Measurements from ENCODE around the gene ZCCHC2.

Gene ZCCHC2

DNA sequence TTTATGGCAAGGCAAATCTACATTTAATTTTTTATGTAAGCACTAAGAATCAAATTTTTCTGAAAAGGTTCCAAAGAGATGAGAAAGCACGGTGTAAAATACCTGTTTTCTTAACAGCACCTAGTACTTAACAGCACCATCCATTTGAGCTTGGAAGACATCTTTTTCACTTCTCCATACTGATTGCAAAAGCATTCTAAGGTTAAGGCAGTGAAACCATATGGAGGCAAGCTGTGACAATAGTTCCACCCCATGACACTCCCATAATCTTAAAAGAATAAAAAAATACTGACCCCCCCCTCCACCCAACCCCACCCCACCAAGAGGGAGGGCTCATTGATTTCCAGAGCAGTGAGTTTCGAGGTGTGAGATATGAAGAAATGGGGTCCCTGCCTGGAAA lies 60.6 kb downstream of the ZCCHC2 start:
- no peak for DNase-seq

GRCh38 chr18:62584241-62585120 lies 61.7 kb downstream of the ZCCHC2 start:
- DNase-seq: peak; percentile 28

DNA sequence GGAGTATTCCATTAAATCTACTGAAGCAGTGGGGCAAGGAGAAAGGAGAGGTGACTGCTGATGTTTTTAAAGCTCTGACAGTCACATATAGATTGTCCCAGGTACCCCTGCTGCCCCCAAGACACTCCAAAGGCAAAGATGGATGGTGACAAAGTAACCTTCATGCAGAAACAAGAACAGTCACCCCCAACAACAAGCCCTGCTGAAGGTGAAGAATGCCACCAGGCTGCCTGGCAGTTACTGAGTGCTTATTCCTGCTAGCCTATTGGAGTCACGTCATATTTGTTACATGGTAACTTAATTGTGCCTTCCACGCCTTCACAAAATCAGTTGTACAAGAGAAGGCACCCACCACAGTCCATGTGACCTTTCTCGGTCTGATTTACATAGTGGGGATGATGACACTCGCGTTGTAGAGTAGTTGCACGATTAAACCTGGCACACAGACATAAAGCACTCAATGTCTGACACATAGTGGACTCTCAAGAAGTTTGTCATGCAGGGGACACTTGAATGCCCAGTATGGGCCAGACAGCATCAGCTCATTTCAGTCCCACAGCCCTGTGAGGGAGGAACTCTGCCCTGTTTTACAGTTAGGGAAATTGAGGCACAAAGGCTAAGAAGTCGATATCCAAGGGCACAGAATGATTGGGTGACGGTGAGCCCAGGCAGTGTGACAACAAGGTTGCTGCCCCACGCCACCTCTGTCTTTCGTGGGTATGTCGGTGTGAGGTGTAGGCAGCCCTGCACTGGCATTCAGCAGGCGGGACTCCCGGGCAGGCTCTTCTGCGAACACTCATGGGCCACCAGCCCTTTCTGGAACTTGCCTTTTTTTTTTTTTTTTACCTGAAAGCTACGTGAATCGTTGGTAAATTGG lies 62.7 kb downstream of the ZCCHC2 start:
- DNase-seq: no peak

GRCh38 chr18:62586151-62586774 lies 63.4 kb downstream of the ZCCHC2 start:
- peak; percentile 32 for DNase-seq

DNA sequence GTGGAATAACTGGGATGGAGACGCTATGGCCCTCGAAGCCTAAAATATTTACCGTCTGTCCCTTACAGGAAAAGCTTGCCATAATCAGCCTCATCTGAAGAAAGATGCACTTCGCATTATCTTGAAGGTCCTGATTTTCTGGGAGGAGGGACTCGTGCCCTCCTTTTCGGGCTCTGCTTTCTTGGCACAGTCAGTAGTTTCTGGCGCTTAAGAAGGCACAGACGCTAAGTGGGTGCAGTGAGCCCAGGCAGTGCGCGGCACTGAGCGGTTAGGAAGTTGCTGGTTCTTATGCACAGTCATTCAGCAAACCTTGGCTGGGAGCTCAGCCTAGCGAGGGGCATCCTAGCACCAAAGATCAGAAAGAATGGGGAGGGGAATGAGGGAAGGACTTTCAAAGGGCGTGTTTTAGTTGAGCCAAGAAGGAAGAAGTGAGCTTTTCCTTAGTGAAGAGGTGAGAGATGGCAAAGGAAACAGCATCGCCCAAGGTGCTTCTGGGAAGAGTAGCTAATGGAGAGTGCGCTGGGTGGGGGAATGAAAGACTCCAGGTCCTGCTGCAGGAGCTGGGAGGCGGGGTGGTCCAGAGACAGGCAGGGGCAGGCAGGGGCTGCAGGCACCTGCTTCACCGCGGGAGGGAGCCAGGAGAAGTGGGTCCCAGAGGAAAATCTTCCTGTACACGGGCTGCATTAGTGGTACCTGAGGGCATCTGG lies 64.1 kb downstream of the ZCCHC2 start:
- no peak for DNase-seq

DNA sequence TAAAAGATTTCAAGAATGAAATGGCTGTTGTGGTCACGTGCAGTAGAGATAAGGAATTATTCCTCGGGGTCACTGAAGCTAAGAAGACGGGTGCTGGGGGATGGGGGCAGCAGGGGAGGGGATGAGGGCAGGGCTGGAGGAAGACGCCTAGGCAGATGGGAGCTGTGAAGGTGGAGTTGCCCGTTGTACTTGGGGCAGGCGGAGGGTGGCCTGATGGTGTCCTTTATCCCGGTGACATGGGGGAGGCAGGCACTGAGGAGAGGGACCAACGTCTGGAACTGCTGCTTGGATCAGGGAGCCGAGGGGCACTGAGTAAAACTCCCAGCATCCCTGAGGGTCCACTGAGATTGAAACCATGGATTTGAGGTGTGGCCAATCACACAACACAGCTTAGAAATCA lies 64.9 kb downstream of the ZCCHC2 start:
- no peak for DNase-seq

- DNase-seq: no peak
These were observed 65.4 kb downstream of the ZCCHC2 start for GRCh38 chr18:62588217-62588616.

- DNase-seq: no peak
These were observed 68.2 kb downstream of the ZCCHC2 start for GRCh38 chr18:62590799-62591590.

- DNase-seq: no peak
These were observed 73.5 kb downstream of the ZCCHC2 start for GRCh38 chr18:62596145-62597005.

DNA sequence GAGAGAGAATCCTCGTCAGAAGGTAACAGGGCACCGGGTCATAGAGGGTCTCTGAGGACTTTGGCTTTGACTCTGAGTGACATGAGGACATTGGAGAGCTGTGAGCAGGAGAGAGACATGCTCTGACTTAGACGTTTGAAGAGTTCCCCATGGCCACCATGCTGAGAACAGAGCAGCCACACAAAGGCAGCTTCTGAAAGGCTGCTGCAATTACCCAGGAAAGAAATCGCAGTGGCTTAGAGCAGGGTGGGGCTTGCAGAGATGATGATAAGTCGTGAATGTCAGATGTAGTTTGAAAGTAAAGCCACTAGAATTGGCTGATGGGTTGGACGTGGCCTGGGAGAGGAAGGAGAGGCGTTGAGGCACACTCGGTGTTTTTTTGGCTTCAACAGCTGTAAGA lies 79.0 kb downstream of the ZCCHC2 start:
- no peak for DNase-seq

DNA sequence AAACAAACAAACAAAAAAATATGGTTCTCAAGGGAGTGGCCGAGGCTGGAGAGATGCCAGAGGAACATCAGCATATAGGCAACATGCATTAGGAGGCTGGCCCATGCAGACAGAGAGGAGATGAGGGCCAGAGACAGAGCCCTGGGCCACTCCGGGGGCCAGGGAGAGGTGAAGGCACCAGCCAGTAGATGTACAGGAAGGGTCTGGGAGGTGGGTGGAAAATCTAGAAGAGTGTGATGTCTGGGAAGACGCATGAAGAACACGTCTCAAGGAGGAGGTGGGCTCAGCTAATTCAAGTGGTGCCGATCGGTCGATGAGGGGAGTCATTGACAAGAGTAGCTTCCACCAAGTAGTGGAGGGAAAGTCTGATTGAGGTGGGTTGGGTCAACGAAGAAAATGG lies 79.9 kb downstream of the ZCCHC2 start:
- no peak for DNase-seq

DNA sequence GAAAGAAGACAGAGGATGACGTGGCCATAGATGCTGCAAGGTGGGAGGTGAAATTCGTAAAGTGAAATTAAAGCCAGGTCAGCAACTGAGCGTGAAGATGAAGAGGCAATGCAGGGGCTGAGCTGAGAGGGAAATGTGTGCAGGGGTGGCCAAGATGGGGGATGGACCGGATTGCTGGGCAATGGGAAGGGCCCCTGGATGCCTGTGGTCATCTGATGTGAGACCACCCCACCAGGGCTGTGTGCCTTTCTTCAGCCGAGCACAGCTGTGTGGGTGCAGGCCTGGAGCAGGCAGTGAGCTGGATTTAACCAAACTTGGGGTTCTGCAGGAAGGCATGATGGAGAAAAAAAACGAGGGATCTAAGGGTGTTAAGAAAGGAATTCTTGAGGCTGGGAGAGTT lies 80.4 kb downstream of the ZCCHC2 start:
- no peak for DNase-seq

- no peak for DNase-seq
These were observed 81.2 kb downstream of the ZCCHC2 start for GRCh38 chr18:62603979-62604378.

DNA sequence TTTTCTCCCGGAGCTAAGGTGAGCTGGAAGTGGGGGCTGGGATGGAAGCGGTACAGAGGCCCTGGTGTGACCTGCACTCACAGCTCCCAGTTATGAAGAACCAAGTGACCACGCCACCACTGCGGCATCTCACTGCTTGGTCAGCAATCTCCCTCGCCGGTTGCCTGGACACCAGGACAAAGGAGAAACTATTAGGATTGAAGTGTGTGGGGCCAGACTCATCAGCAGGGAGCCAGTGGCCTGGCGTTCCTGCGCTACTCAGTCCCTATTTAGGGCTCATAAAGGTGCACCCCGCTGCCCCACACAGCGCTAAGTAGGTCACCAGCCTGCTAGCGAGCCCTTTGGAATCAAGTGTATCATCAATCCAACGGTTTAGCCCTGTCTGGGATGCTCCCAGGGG lies 82.9 kb downstream of the ZCCHC2 start:
- no peak for DNase-seq

DNA sequence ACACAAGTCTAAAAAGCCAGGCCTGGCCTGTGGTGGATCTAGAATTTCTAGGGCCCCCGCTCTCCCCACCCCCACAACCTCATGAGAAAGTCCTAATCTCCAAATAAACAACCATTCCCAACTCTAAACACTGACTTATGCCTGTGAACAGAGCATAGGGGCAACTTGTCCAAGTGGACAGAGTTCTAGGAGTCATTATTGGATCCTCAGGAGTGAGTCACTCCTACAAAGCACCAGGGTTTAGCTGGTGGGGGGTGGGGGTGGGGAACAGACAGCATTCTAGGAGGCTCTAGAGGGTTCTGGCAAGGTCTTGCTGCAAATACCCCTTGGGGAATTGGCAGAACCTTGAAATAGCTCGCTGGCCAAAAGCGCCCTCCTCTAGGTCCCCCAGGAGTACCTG lies 83.3 kb downstream of the ZCCHC2 start:
- no peak for DNase-seq

DNA sequence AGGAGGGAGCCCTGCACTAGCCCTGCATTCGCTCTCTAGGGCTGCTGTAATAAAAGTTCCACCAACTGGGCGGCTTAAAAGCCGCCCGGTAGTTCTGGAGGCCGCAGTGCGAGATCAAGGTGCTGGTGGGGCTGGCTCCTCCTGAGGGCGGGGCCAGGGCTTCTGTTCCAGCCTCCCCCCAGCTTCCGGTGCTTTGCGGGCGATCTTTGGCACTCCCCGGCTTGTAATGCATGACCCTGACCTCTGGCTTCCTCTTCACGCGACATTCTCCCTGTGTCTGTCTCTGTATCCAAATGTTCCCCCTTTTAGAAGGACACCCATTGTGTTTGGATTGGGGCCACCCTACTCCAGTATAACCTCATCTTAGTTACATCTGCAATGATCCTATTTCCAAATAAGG lies 84.5 kb downstream of the ZCCHC2 start:
- DNase-seq: no peak

GRCh38 chr18:62607708-62608428 lies 85.0 kb downstream of the ZCCHC2 start:
- no peak for DNase-seq

DNA sequence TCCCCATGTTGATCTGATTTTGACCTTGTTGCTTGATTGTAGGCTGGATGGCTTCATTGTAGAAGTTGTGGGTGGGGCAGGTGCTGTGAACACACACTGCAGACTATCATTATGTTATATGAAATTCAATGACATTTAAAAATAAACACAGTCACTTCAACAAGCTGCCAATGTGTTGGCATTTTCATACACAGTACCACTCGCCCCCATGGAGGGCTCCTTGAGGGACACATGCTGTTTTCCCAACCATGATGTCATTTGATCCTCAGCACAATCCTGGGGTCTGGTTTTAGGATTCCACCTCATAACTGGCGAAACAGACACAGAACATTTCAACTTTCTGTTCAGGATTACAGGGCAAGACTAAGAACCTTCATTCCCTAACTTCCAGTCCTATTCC lies 86.9 kb downstream of the ZCCHC2 start:
- no peak for DNase-seq

GRCh38 chr18:62610351-62610700 lies 87.5 kb downstream of the ZCCHC2 start:
- DNase-seq: no peak

- DNase-seq: no peak
These were observed 88.0 kb downstream of the ZCCHC2 start for GRCh38 chr18:62610701-62611411.
